GM21619 (cell line): Measurements from ENCODE around the gene CDH23.

Source experiments
- ATAC-seq: cut with Tn5 transposase; IDR thresholded peaks from one replicate; pipeline ENCODE4 v1.9.1; 2021; ENCODE audit not compliant: unreplicated experiment

The CDH23 gene

DNA sequence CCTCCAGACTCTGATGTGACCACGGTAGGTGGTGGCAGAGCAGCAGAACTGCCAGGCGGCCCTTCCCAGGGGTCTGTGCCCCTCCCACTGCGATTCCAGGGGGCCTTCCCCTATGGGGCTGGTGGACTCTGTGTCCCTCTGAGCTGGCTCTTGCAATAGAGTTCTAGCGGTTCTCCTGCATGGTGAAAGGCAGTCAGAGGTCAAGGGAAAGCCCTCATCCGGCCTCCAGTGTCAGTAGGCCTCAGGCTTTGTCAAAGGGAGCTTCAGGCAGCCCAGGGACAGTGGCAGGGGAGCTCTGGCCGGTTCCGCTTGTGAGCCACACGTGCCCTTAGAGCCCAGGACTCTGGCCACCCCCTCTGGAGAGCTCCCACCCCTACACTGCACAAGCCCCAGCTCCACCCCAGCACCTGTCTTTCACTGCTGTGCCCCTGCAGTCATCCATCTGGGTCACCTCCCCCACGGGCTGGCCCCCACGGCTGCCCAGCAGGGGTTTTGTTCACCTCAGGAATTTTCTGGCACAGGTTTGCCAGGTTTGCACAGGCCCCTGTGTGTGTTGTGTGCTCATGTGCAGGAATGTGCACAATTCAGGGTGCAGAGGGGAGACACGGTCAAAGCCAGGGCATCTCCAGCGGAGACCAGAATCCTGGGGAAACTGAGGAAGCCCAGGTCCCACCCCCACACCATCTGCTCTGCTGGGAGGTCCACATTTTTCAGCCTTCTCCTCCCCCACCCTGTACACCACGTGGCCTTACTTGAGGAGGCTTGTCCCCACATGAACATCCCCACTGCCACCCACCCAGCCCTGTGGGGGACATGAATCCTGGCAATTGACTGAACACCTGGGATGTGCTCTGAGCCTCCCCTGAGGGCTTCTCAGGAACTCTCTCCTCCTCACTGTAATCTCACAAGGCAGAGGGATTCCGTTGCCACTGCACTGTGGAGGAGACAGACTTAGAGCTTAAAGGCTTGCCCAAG, 299.1 kb downstream of the CDH23 start:
- ATAC-seq = no peak

DNA sequence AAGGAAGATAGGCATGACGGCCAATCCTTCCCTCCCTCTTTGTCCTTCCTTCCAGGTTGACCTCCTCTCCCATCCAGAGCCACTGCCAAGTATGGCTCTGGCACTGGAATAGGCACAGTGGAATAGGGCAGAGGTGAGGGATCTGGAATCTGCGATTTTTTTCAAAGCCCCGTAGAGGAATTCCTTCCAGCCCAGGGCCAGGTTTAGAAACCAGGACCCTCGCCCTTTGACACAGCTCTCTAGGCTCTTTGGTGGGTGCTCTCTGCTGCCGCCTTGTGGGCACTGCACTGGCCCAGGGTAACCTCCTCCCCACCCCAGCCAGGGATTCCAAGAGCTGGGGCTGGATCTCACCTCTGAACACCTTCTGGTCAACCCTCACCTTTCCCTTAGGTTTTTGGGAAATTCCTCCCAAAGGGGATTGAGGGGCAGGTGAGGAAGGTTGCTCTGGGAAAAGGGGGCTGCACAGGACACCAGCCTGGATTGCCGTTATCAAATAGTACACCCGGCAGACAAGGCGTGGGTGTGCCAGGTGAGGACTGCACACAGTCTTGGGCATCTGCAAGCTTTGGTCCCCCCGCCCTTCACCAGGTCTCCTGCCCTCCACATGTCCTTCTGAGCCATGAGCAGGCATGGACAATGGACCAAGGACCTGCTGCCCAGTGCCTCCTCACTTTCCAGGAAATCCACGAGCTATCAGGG, 300.1 kb downstream of the CDH23 start:
- ATAC-seq = no peak

DNA sequence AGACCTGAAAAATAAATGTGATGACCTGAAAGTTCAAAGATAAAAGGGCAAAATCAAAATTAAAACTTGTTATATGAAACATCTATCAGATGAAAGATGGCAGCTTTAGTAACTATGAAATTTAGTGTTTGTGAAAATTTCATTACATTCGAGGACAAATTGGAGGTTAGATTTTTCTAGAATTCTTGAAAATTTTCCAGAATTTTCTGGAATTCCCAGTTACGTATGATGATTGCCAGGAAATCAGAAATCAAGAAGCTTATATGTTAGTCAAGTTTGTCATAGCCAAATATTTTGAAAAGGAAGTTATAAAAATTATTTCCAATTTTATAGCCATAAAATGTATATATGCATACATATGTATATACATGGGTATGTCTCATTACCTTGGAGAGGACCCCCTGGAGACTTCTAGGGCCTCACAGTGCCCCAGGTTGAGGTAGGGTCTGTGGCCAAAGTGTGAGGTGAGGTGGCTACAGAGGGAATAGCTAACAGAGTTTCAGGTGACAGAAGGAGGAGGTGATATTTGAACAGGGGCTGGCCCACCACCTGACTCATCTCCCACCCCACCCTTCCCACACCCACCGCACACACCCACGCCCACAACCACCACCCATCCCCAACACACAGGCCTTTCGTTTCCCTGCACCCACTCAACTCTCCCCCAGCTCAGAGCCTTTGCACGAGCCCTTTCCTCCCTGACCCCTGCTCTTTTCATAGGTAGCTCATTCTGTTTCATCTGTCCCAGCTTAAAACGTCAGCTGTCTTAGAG, 301.4 kb downstream of the CDH23 start:
- no peak for ATAC-seq

GRCh38 chr10:71698737-71699136, 302.0 kb downstream of the CDH23 start:
- ATAC-seq = no peak

GRCh38 chr10:71700731-71701368, 304.1 kb downstream of the CDH23 start:
- no peak for ATAC-seq

GRCh38 chr10:71701496-71702132, 304.9 kb downstream of the CDH23 start:
- no peak for ATAC-seq

DNA sequence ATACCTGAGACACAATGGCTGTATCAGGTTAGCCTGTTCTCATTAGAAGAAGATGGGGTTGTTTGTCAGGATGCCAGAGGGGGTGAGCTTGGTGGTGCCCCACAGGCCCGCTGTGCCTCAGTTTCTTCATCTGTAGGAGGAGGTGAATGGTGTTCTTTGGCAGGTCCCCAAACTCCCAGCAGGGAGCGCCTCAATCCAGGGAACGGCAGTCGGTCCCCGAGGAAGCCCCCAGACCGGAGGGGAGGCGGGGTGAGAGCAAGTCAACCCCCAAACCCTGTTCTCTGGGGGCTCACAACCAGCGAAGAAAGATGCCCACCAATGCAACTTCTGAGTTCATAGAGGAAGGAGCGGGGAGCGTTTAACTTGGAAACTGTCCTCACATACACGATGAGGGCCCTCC, 306.9 kb downstream of the CDH23 start:
- no peak for ATAC-seq

GRCh38 chr10:71704816-71705215, 308.1 kb downstream of the CDH23 start:
- no peak for ATAC-seq

DNA sequence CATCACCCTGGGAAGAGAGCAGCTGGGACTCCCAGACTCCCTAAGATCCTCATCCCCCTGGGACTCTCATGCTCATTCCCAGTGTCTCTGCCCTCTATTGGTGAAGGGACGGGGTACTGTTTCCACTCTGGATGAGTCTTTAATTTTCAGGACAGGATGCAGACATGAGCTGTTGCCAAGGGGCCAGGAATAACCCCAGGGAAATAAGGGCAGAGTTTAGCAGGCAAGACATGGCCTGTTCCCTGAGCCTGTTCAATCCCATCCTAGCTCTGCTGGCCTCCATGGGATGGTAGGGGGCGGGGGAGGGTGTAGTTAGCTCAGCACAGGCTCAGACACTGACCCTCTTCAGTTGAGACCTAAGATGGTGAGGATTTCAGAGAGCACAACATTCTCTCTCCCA, 308.9 kb downstream of the CDH23 start:
- no peak for ATAC-seq

- no peak for ATAC-seq
Measured at GRCh38 chr10:71706216-71707121, 309.7 kb downstream of the CDH23 start.

- ATAC-seq = no peak
Measured at GRCh38 chr10:71707240-71707789, 310.6 kb downstream of the CDH23 start.

DNA sequence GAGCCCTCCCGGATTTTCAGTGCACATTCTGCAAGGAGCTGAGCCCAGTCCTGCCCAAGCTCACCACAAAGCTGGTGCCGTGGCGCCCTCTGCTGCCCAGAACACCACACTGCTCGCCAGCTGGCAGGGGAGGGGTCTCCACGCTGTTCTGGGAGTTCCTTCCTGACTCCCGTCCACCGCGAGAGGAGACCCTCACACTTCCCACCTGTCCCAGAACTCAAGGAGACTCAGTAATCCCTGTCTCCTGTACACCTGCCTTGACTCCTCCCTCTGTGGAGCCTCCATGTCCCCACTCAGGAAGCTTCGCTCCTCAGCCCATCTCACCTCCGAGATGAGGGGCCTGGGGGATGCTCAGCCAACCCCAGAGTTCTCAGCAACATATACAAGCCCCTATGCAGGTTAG, 311.6 kb downstream of the CDH23 start:
- no peak for ATAC-seq

- ATAC-seq = no peak
Measured at GRCh38 chr10:71708897-71709882, 312.5 kb downstream of the CDH23 start.

GRCh38 chr10:71710519-71710918, 313.8 kb downstream of the CDH23 start:
- ATAC-seq = no peak

DNA sequence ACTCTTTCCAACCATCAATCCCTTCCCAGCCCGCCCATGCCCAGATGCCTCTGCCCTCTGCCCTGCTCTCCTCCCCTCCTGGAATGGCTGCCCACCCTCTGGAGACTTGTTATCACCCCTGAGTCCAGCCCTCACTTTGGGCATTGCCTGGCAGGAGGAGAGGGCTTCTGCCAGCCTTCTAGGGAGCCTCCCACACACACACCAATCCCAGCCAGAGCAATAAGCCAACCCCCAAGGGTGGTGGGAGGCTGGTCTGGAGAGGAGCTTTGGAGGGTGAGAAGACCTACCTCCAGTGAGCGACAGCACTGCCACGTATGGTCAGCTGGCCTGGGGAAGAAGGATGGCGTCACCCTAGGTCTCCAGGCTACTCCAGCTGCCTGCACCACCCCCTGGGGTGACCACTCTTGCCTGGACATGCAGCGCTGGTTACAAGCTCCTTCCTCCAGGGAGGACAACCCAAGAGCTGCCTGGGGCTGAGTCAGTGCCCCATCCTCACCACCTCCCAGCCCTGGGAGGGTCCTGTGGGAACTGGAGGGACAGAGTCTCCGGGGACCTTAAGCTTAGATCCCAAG, 314.4 kb downstream of the CDH23 start:
- no peak for ATAC-seq

DNA sequence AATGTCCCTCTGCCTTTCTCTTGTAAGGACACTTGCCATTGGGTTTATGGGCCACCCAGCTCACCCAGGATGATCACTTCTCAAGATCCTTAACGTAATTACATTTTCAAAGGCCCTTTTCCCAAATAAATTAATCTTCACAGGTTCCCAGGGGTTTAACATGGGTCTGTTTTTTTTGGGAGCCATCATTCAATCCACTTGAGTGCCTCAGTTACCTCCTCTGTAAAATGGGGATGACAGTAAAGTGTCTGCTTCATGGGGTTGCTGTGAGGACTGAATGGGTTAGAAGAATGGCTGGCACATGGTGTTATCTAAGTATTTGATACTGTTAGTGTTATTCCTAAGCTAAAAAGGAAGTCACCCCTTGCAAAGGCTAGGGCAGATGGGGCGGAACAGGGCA, 315.4 kb downstream of the CDH23 start:
- no peak for ATAC-seq

DNA sequence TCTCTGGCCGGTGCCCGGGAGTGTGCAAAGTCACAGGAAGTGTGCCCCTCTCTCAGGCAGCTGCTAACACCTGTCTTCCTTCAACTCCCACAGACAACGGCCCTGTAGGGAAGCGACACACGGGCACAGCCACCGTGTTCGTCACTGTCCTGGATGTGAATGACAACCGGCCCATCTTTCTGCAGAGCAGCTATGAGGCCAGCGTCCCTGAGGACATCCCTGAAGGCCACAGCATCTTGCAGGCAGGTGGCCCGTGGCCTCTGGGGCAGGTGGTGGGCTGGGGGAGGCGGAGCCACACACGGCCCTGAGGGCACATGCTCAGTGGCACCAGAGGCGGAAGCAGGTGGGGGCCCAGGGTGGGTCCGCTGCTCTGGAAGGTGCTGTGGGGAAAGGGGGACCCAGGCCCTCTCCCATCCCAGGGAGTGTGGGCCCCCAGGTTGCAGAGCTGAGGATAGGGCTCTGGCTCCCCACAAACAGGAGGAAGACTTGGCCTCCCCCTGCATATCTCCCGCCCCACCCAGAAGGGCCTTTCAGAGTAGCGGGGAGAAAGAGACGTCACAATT, 315.9 kb downstream of the CDH23 start:
- no peak for ATAC-seq
